HG03457 (cell line): ENCODE measurements around the gene CRAMP1.
A peak's percentile ranks its signal among the peaks of the same experiment; 100 is the strongest.
"Not testable (repeated sequence)": the region's sequence is repeated elsewhere in the genome, so short reads cannot be mapped to it uniquely, and the experiment has no call there.

Source experiments
- ATAC-seq: cut with Tn5 transposase; IDR thresholded peaks from one replicate; pipeline ENCODE4 v1.9.1; 2021; ENCODE audit warnings: moderate number of reproducible peaks; ENCODE audit not compliant: unreplicated experiment

Gene CRAMP1

DNA sequence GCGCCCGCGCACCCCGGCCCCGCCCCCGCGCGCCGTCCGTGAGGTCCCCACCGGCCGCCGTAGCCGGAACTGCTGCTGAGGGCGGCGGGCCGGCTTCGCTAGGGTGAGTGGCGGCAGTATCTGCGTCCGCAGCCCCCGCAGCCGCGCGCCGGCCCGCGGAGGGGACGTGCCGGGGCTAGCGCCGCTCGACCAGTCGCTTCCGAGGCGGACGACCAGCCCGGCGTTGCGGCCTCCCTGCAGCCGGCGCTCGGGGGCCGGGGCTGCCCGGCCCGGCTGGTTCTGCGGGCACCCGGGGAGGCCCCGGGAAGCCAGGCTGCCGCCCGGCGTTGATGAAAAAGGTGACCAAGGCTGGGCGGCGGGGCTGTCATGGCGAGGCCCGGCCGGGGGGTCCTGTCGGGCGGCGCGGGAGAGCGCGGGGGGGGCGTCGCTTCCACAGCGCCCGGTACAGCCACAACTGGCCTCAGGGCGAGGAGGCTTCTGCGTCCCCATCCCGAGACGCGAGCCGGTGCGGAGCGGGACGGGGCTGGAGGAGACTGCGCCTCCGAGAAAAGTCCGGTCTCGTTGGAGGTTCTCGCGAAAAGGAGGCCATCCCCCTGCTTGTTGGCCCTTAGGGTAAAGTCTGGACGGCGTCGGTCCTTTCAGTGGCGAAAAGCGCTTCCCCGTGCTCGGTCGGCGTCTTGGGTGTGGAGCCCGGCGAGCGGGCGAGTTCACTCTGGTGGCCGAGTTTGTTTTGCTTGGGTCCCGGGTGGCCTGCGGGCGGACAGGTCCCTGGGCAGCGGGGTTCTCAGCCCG lies at the start of gene CRAMP1:
Gene CRAMP1, plus strand, starts transcription at position 41 of the 792 bp plus-strand sequence. CDS start 2,280 bp downstream, outside the sequence.
- ATAC-seq: peak; percentile 3

GRCh38 chr16:1563786-1564185 lies 48.4 kb upstream of the CRAMP1 start:
- no peak for ATAC-seq

- no peak for ATAC-seq
Measured at GRCh38 chr16:1564325-1564724, 47.8 kb upstream of the CRAMP1 start.

- ATAC-seq: no peak
Measured at GRCh38 chr16:1565083-1565805, 46.9 kb upstream of the CRAMP1 start.

GRCh38 chr16:1567988-1568387 lies 44.2 kb upstream of the CRAMP1 start:
- no peak for ATAC-seq

DNA sequence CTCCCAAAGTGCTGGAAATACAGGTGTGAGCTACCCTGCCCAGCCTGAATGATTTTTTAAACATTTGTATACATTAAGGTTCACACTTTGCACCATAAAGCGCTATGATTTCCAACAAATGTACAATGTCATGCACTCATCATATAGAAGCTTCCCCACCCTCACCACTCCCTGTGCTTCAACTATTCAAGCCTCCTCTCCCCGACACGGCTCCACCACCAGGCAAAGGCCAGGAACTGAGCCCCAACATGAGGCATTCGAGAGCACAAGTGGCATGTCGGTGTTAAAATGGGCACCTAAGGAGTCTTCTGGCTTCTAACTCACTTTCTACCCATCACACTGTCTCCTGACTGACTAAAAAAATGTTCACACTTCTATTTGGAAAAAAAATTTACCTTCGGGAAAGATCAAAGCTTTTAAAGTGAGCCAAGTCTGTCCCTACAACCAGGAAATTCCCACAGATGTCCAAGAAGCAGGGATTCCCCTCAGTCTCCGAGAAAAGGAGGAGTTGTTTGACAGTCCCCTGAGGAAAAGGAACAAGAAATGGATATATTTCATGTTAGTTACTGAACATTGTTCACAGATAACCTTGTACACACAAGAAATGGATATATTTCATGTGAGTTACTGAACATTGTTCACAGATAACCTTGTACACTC lies 41.0 kb upstream of the CRAMP1 start:
- no peak for ATAC-seq

GRCh38 chr16:1572673-1573072 lies 39.5 kb upstream of the CRAMP1 start:
- no peak for ATAC-seq

DNA sequence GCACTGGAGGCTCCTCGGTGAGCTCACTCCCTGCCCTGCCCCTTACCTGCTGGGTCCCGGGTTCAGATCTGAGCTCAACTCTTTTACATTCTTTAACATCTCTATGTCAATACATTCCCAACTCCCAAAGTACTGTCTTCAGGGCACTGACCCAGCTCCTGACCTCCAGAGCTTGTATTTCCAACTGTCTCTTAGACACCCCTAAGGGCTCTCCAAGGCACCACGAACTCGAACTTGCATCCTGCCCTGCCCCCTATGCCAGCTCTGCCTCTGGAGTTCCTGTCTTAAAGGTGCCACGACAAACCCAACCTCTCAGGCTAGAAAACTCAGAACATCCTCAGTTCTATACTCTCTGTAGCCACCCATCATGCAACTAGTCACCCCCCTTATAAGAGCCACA lies 38.9 kb upstream of the CRAMP1 start:
- no peak for ATAC-seq

DNA sequence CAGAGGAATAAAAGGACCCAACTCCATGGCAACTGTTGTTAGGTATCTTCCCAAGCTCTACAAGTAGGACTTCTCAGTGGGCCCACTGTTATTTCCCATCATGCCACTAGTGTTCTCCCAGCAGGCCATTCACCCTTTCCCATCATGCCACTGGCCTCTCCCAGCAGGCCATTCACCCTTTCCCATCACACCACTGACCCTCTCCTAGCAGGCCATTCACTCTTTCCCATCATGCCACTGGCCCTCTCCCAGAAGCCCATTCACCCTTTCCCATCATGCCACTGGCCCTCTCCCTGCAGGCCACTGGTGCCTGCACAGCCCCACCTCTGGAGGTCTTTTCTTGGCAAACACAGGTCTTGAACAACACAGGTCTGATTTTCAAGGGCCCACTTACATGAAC lies 36.6 kb upstream of the CRAMP1 start:
- ATAC-seq: no peak

DNA sequence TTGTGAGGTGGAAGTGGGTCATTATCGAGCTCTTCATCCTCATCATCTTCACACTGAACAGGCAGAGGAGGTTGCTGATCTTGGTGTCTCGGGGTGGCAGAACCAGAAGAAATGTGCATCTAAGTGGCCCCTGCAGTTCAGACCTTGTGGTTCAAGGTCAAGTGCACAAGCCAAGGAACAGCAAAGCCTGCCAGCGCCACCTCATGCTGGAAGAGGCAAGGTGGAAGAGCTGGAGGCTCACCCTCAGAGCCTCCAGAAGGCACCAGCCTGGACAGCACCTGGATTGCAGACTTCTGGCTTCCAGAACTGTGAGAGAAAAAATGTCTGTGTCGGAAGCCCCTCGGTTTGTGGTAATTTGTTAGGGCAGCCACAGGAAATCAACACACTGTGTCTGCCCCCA lies 32.9 kb upstream of the CRAMP1 start:
- ATAC-seq: no peak

DNA sequence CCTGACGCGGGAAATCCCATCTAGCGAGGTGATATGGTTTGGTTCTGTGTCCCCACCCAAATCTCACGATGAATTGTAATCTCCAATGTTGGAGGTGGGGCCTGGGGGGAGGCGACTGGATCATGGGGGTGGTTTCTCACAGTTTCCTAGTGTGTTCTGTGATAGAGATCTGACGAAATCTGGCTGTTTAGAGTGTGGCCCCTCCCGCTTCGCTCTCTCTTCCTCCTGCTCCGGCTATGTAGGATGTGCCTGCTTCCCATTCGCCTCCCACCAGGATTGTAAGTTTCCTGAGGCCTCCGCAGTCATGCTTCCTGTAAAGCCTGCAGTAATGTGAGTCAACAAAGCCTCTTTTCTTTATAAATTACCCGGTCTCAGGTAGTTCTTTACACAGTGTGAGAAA lies 31.9 kb upstream of the CRAMP1 start:
- ATAC-seq: no peak

DNA sequence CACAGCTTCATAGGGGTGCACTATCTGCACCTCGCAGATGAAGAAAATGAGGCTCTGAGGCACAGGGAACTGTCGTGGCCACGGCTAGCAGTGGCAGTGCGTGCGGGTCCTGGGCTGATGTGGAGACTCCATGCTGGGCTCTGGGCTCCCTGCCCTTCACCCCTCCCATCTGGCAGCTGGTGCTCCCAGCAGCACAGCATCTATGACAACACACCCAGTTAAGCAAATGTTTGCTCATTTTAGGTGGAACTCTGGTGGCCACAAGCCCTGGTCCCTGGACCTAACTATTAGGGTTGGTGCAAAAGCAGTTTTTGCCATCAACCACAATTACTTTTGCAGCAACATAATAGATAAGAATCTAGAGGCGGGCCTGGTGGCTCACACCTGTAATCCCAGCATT lies 31.2 kb upstream of the CRAMP1 start:
- ATAC-seq: no peak

GRCh38 chr16:1581804-1582203 lies 30.4 kb upstream of the CRAMP1 start:
- no peak for ATAC-seq

- ATAC-seq: no peak
Measured at GRCh38 chr16:1583180-1583579, 29.0 kb upstream of the CRAMP1 start.

- no peak for ATAC-seq
Measured at GRCh38 chr16:1584926-1585484, 27.2 kb upstream of the CRAMP1 start.

DNA sequence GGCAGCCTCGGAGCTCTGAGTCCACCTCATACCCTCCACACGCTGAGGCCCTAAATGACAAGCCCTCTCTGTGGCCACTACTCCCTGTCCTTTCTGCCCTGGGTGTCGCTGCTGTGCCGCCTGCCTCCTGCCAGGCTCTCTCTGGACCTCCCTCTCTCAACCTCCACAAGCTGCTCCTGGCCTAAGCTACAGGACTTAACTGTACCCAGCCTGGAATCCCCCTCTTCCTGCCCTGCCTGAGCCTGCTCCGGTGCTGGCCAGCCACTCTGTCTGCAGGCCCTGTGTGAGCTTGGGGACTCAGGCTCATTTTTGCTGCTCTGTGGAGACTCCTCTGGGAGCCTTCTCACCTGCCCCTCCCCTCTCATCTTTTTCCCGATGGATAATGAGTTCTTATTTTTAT lies 21.8 kb upstream of the CRAMP1 start:
- ATAC-seq: no peak

- no peak for ATAC-seq
Measured at GRCh38 chr16:1590930-1591705, 21.0 kb upstream of the CRAMP1 start.

DNA sequence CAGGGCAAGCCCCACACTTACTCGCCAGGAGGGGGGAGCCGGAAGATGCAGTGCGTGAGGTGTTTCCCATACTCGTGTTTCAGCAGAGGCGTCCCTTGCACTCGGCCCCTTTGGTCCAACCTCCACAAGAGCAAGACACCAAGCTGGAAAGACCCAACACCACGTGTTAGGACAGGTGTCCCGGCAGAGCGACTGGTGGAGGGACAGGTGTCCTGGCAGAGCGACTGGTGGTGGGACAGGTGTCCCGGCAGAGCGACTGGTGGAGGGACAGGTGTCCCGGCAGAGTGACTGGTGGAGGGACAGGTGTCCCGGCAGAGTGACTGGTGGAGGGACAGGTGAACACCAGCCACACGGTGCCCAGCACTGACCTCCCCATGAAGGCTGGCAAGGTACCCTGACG lies 19.7 kb upstream of the CRAMP1 start:
- no peak for ATAC-seq

- ATAC-seq: not testable (repeated sequence)
Measured at GRCh38 chr16:1595511-1595910, 16.6 kb upstream of the CRAMP1 start.

DNA sequence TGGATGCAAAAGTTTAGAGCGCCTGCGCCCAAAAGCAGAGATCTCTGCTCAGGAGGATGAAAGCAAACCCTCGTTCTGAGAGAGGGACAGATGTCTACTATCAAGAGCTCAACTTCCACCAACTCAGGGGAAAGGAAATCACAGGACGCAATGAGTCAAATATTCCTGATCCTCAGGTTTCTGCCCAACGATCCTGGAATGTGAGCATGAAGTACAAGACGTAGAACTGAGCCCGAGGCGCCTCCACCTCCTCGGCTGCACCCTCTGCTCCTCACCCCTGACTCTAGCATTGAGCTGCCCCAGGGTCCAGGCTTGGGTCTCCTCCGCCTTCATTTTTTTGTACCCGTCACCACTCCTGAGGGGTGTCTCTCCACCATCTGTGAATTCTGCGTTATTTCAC lies 15.6 kb upstream of the CRAMP1 start:
- ATAC-seq: no peak

DNA sequence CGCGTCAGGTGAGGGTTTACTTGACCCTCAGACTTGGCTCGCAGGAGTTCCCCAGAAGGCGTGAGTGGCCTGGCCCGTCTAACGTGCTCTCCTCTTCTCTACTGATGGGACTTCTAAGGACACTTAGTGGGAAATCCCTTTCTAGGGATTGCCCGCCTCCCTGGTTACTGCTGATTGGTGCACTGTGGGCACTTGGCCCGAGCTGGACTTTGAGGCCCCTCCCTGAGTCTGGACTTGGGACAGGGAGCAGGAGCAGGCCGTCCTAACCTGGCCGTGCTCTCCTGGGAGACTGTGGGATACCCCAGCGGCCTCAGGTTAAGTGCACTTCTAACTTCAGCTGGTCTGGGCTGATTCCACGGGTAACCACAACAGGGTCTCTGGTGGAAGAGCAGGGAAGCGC lies 15.0 kb upstream of the CRAMP1 start:
- ATAC-seq: no peak
